GM21529 (cell line): Measurements from ENCODE around the gene ARHGEF17.

ENCODE experiments used
- ATAC-seq: cut with Tn5 transposase; IDR thresholded peaks from one replicate; pipeline ENCODE4 v1.9.1; 2021; ENCODE audit not compliant: unreplicated experiment

Gene ARHGEF17

GRCh38 chr11:73331138-73331916 lies 23.3 kb downstream of the ARHGEF17 start:
- no peak for ATAC-seq

GRCh38 chr11:73333173-73333572 lies 25.1 kb downstream of the ARHGEF17 start:
- no peak for ATAC-seq

- ATAC-seq: no peak
Observed at GRCh38 chr11:73333640-73334383, 25.7 kb downstream of the ARHGEF17 start.

GRCh38 chr11:73334384-73335203 lies 26.5 kb downstream of the ARHGEF17 start:
- no peak for ATAC-seq

- no peak for ATAC-seq
Observed at GRCh38 chr11:73335204-73335923, 27.3 kb downstream of the ARHGEF17 start.

GRCh38 chr11:73337846-73338245 lies 29.8 kb downstream of the ARHGEF17 start:
- ATAC-seq: no peak

- no peak for ATAC-seq
Observed at GRCh38 chr11:73338279-73338678, 30.2 kb downstream of the ARHGEF17 start.

- ATAC-seq: no peak
Observed at GRCh38 chr11:73340164-73340563, 32.1 kb downstream of the ARHGEF17 start.

- no peak for ATAC-seq
Observed at GRCh38 chr11:73342633-73343032, 34.6 kb downstream of the ARHGEF17 start.

- ATAC-seq: no peak
Observed at GRCh38 chr11:73343076-73343873, 35.2 kb downstream of the ARHGEF17 start.

- no peak for ATAC-seq
Observed at GRCh38 chr11:73344191-73344607, 36.1 kb downstream of the ARHGEF17 start.

GRCh38 chr11:73345481-73346160 lies 37.5 kb downstream of the ARHGEF17 start:
- no peak for ATAC-seq

GRCh38 chr11:73346186-73346935 lies 38.3 kb downstream of the ARHGEF17 start:
- ATAC-seq: no peak

GRCh38 chr11:73347067-73347466 lies 39.0 kb downstream of the ARHGEF17 start:
- ATAC-seq: no peak

GRCh38 chr11:73348838-73349237 lies 40.8 kb downstream of the ARHGEF17 start:
- ATAC-seq: no peak

- no peak for ATAC-seq
Observed at GRCh38 chr11:73349633-73350032, 41.6 kb downstream of the ARHGEF17 start.

- no peak for ATAC-seq
Observed at GRCh38 chr11:73350908-73351636, 43.0 kb downstream of the ARHGEF17 start.

GRCh38 chr11:73353422-73353821 lies 45.3 kb downstream of the ARHGEF17 start:
- no peak for ATAC-seq
